Activated CD4-positive, alpha-beta T cell treated with anti-CD3 and anti-CD28 coated beads, Interleukin-2, amount 10 ng/mL, durations not matched to agents 7 days and 5 days (primary cell): ENCODE results near the gene SARDH. TPM values are rescaled to one million over a fixed set of nuclear protein-coding genes. Genes with fewer than 3 reads are reported as not detected.

Source experiments
- CTCF ChIA-PET: fragments of 350-600 bp; sonication (Branson Sonifier 250); formaldehyde crosslinking; loops from one replicate; lab custom pipeline; 2021; ENCODE audit warnings: antibody characterized with exemption; lab: Charles Lee
- POLR2A ChIA-PET: fragments of 350-600 bp; sonication (Branson Sonifier 250); formaldehyde crosslinking; loops from one replicate; lab custom pipeline; 2021; ENCODE audit warnings: antibody characterized with exemption; lab: Charles Lee
- DNase-seq: peaks from one replicate; pipeline ENCODE4 v3.0.0-alpha.2; 2020
- H3K27ac Mint-ChIP-seq: one replicate; pipeline ENCODE4 v1.8.0; 2021; ENCODE audit warnings: mild to moderate bottlenecking, moderate library complexity, mixed read lengths
- H3K27me3 Mint-ChIP-seq: one replicate; pipeline ENCODE4 v1.8.0; 2021; ENCODE audit warnings: mixed read lengths
- H3K36me3 Mint-ChIP-seq: one replicate; pipeline ENCODE4 v1.8.0; 2021; ENCODE audit warnings: low read depth, mixed read lengths
- H3K4me1 Mint-ChIP-seq: one replicate; pipeline ENCODE4 v1.8.0; 2021; ENCODE audit warnings: mixed read lengths
- H3K4me3 Mint-ChIP-seq: one replicate; pipeline ENCODE4 v1.8.0; 2021; ENCODE audit warnings: mild to moderate bottlenecking, moderate library complexity, mixed read lengths
- H3K9me3 Mint-ChIP-seq: one replicate; pipeline ENCODE4 v1.8.0; 2021; ENCODE audit warnings: mixed read lengths
- total RNA-seq, 2 experiments: library from RNA; stranded (reverse); gene quantifications; one replicate each; pipeline ENCODE4 v1.2.3, GENCODE V29; 2021

The SARDH gene
- total RNA-seq, 2 experiments from 2014 or later: 1.9 TPM

DNA sequence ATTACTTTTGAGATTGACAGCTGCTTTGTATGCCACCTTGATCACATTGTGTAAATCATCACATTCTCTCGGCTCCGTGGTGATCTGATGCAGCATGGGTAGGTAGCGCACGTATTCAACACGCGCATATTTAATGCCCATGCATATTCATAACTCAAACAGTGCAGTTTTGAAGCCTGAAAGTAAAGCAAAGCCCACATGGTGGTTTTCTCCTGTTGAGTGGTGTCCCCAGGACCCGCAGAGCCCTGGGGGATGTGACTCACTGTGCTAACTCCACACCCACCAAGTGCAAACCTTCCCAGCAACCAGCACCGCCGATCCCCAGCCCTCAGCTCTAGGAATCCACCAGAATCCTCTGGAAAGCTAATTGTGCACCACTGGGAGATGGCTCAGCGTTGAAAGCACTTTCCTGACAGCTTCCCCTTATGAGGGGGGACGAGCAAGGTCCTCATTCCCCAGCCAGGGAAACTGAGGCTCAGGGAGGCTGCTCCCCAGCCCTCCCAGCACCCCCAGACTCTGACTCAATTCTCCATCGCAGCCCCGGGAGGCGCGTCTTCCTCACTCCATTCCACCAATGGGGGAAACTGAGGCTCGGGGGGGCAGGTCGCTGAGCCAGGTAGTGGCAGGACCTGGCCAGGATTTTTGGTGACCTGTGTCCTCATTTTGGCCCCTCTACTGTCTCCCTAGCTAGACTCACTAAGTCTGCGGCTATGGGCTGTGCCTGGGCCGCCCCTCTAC is 46.4 kb downstream of the SARDH start:
- Mint-ChIP-seq H3K4me3 (no peak overlapping the region), H3K4me1 (peaks cover 8% of the 10 kb centered on the region), H3K27ac (no peak overlapping the region), H3K36me3 (no peaks in the 10 kb centered on the region), H3K27me3 (peaks cover 4% of the 10 kb centered on the region), H3K9me3 (no peaks in the 10 kb centered on the region)
- CTCF ChIA-PET: interaction anchor here (0.6 to 2.6 kb wide), 4 partner anchors 9 to 225 kb away, joined by 3 to 16 read pairs (median 4); no protein-coding TSS in a partner anchor
- POLR2A ChIA-PET: interaction anchor here (1.8 kb wide), 1 partner anchor 8 kb away, joined by 5 read pairs; no protein-coding TSS in a partner anchor
- no peak for DNase-seq

DNA sequence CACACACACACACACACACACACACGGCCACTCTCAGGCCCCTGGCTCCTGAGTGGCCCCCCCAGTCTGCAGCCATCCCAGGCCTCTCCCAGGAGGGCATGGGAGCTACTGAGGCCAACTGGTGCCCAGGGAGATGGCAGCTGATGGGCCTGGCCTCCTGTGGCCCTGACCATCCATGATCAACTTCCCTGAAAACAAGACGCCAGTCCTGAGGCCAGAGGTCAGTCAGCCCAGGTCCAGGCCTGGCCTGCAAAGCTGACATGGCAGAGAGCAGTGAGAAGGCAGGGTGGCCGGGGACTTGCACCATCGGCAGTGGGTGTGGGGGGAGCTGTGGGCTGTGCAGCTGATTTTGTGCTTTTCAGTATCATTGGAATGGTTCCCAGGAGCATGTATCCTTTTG is 47.0 kb downstream of the SARDH start:
- ChIA-PET POLR2A (interaction anchor here (1.8 kb wide), 1 partner anchor 8 kb away, joined by 5 read pairs; no protein-coding TSS in a partner anchor), CTCF (interaction anchor here (2.6 kb wide), 1 partner anchor 11 kb away, joined by 16 read pairs; no protein-coding TSS in a partner anchor)
- no peaks in the 10 kb centered on the region for H3K27me3 Mint-ChIP-seq
- H3K36me3 Mint-ChIP-seq: no peaks in the 10 kb centered on the region
- no peaks in the 10 kb centered on the region for H3K9me3 Mint-ChIP-seq
- H3K4me3 Mint-ChIP-seq: no peak overlapping the region
- H3K4me1 Mint-ChIP-seq: peaks cover 3% of the 10 kb centered on the region
- no peak overlapping the region for H3K27ac Mint-ChIP-seq
- DNase-seq: no peak

DNA sequence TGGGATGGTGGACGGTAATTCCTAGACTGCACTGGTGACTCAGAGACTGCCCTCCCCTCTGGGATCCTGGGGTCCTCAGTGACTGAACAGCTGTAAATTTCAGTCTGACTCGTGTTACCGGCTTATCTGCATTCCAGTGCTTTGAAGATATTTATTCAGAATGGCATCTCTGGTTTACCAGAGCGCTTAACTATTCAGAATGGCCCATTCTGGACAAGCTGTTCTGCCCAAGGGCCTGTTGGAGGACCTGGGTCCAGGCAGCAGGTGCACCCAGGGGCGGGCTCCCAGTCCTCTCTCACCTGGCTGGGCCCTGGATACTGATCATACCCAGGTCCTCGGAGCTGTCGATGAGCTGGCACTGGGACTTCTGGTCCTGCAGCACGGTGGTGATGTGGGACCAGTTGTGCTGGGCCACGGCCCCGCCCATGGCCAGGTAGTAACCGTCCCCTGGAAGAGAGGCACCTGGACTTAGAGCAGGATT is 48.0 kb downstream of the SARDH start:
- Mint-ChIP-seq H3K4me3 (no peak overlapping the region), H3K27ac (no peak overlapping the region), H3K9me3 (no peaks in the 10 kb centered on the region), H3K36me3 (no peaks in the 10 kb centered on the region), H3K4me1 (peaks cover 1% of the 10 kb centered on the region), H3K27me3 (no peaks in the 10 kb centered on the region)
- no peak for DNase-seq
- ChIA-PET POLR2A (no interaction called here), CTCF (no interaction called here)

DNA sequence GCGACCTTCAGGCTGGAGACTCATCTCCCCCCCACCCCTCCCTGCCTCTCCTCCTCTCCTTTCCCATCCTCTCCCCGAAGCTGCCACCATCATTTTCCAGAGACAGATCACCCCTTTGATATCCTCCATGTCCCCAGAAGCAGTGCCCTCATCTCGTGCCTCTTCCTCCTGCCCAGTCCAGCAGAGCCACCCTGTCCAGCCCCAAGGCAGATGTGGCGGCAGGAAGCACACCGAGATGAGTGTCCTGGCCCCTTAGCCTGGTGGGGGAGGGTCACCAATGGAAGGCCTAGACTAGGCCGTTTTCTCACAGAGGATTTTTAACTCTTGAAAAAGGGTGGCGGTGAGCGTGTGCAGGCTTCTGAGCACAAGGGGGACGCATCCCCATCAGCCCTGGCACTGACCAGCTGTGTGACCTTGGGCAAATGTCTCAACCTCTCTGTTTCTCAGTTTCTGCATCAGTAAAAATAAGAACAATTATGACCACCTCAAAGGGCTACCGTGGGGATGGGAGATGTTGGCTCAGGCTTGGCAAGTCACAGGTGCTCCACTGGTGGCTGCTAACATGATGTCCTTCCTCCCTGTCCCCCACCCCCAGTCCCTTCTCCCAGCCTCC is 48.9 kb downstream of the SARDH start:
- H3K9me3 Mint-ChIP-seq: no peaks in the 10 kb centered on the region
- H3K4me1 Mint-ChIP-seq: peaks cover 4% of the 10 kb centered on the region
- ChIA-PET CTCF (no interaction called here), POLR2A (no interaction called here)
- H3K27ac Mint-ChIP-seq: no peak overlapping the region
- H3K4me3 Mint-ChIP-seq: no peak overlapping the region
- no peaks in the 10 kb centered on the region for H3K27me3 Mint-ChIP-seq
- no peaks in the 10 kb centered on the region for H3K36me3 Mint-ChIP-seq
- no peak for DNase-seq

DNA sequence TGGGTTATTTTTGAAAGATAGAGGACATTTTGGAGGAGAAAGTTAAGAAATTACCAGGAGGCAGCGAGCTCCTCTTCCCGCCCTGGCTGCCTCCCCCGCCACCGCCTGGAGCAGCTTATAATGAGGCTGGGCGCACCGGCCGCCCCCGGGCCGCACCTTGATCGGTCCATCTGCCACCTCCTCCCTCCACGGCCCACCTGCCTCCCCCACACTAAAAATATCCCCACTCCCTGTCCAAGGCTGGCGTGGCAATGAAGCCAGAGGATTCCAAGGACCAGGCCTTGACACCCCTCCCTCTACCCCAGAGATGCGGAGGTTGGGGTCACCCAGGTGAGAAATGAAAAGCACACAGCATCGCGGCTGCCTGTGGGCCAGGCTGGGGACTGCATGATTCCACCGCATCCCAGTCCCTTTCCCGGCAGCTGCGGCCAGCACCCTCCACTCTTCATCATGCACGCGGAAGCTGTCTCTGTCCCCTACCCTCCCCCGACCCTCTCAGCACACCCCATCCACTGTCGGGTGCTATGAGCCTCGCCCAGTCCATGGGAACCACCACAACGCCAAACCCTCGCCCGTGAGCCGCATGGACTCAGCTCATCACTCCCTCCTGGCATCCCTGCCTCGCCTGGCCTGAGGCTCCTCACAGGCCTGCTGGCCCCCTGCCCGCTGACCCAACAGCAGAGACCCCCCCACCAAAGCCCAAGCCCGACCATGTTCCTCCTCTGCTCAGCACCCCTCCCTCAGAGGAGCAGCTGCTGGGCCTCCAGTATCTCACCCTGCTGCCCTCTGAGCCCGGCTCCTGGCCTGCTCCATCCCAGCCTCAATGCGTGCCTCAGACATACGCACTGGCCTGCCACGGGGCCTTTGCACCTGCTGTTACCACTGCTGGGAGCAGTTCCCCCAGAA is 50.0 kb downstream of the SARDH start:
- H3K27ac Mint-ChIP-seq: peak overlapping the region; percentile 36
- no peak overlapping the region for H3K4me3 Mint-ChIP-seq
- H3K36me3 Mint-ChIP-seq: no peaks in the 10 kb centered on the region
- peaks cover 15% of the 10 kb centered on the region for H3K4me1 Mint-ChIP-seq
- CTCF ChIA-PET: no interaction called here
- no peaks in the 10 kb centered on the region for H3K9me3 Mint-ChIP-seq
- POLR2A ChIA-PET: no interaction called here
- no peak for DNase-seq
- no peaks in the 10 kb centered on the region for H3K27me3 Mint-ChIP-seq

DNA sequence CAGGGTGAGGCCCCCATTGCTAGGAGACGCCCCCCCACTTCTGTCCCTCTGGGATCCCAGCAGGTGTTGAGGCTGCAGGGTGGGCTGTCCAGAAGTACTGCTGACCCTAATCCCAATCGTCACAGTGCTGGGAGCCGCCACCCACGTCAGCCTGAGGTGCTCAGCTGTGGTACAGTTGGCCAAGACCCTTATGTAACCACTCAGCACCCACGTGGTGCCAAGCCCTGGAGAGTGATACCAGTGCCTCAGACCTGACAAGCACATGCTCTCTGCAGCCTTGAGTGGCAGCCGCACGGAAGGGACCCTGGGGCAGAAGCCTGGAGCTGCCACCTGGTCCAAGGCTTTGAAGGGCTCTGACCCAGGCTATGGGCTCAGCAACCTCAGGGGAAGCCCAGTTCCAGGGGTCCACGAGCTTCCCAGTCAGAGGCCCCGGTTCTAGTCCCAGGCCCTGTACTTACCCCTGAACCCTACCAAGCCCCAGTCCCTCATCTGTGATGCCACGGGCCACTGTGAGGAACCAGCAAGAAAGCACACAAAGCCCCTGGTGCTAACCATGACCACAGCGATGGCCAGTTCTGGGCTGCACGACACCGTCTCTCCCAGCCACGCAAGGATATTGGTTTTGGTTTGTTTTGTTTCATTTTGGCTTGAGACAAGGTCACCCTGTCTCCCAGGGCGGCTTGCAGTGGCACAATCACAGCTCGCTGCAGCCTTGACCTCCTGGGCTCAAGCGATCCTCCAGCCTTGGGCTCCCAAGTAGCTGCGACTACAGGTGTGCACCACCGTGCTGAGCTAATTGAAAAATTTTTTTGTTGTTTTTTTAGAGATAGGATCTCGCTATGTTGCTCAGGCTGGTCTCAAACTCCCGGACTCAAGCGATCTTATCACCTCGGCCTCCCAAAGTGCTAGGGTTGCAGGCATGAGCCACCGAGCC is 51.2 kb downstream of the SARDH start:
- Mint-ChIP-seq H3K4me1 (peaks cover 22% of the 10 kb centered on the region), H3K27me3 (no peaks in the 10 kb centered on the region), H3K9me3 (no peaks in the 10 kb centered on the region), H3K27ac (peak overlapping the region; percentile 25), H3K4me3 (no peak overlapping the region), H3K36me3 (no peaks in the 10 kb centered on the region)
- DNase-seq: no peak
- CTCF ChIA-PET: interaction anchor here (1.1 kb wide), 1 partner anchor 14 kb away, joined by 3 read pairs; no protein-coding TSS in a partner anchor
- POLR2A ChIA-PET: no interaction called here

DNA sequence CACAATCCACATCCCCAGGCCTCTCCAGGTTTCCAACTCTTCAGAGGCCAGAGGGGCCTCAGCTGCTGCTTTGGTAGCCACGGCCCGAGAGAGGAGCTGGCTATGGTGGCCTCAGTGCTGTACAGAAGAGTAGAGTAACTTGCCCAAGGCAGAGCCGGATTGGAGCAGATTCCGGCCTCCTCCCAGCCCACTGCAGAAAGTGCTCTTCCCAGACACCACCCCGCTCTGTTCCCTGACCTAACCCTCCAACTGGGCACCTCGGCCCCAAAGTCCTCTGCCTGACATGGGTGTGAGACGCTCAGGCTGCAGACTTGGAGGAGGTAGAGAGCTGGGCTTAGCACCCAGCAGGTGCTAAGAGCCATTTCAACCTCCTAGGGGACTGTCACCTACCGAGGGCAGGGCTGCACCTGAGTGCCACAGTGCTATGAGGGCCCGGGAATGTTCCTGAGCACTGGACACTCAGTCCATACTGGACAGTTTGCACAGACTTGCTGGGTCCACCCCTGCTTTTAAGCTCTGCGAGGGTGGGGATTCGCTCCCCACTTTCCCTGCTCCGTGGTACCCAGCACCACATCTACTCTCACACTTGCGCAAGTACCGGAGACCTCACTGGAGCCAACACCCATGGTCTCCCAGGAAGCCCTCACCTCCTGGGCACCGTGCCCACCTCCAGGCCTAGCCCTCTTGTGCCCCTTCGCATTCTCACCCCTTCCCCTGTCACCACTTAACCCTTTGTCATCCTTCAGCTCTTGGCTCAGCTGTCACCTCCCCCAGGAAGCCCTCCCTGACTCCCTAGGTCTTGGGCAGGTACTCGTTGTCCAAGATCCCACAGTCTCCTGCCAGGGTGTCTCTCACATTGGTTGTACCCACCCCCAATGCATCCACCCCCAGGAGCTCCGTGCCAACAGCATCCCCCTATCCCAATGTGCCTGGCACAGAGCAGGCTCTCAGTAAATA is 52.2 kb downstream of the SARDH start:
- no peaks in the 10 kb centered on the region for H3K36me3 Mint-ChIP-seq
- ChIA-PET CTCF (no interaction called here), POLR2A (no interaction called here)
- no peaks in the 10 kb centered on the region for H3K9me3 Mint-ChIP-seq
- H3K27me3 Mint-ChIP-seq: no peaks in the 10 kb centered on the region
- no peak overlapping the region for H3K4me3 Mint-ChIP-seq
- peaks cover 26% of the 10 kb centered on the region for H3K4me1 Mint-ChIP-seq
- no peak for DNase-seq
- peak overlapping the region; percentile 62 for H3K27ac Mint-ChIP-seq

DNA sequence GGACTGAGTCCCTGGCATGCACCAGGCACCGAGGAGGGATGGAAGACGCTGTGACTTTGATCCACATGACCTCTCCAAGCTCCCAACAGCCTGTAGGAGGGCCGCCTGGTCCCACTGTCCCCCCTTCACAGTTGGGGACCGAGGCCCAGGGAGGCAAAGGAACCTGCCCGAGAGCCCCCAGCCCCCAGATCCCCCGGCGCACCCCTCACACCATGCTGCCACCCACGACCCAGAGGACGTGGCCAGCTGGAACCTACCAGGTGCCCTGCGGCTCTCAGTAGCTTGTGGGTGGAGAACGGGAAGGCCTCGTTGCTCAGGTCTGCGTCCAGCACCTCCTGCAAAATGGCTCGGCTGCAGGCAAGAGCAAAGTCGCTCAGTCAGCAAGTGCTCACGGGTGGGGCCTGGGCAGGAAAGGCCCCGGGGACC is 53.2 kb downstream of the SARDH start:
- H3K4me3 Mint-ChIP-seq: no peak overlapping the region
- H3K27ac Mint-ChIP-seq: peak overlapping the region; percentile 19
- H3K27me3 Mint-ChIP-seq: no peaks in the 10 kb centered on the region
- no peak for DNase-seq
- H3K36me3 Mint-ChIP-seq: no peaks in the 10 kb centered on the region
- H3K9me3 Mint-ChIP-seq: no peaks in the 10 kb centered on the region
- ChIA-PET POLR2A (no interaction called here), CTCF (interaction anchor here (1.0 kb wide), 1 partner anchor 9 kb away, joined by 4 read pairs; no protein-coding TSS in a partner anchor)
- H3K4me1 Mint-ChIP-seq: peaks cover 26% of the 10 kb centered on the region

DNA sequence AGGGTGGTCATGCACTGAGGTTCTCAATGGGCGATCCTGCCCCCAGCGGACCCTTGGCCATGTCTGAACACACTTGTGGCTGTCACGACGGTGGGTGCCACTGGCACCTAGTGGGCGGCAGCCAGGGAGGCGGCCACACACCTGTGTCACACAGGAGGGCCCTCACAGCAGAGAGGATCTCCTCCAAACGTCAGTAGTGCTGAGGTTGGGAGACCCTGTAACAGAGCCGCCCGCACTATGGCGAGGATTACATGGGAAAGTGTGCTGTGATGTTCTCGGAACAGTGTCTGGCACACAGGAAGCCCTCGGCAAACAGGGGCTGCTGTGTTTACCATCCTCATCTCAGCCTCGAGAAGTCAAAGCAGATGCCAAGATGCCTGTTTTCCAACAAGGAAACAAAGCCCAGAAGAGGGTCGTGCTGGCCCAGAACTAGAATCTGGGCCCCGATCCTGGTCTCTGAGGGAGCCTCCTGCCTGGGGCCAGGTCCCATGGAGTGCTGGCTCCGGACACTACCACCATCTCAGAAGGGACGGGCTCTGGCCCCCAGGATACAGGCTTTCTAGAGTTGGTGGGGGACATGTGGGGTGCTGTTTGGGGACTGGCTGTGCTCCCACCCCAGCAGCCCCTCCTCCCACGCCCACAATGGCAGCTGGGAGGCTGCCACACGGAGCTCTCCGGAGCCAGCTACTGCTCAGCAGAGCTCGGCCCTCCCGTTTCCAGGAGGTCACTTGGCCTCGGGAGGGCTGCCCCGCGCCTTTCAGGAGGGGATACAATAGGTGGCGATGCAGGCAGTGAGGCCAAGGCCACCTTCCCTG is 53.8 kb downstream of the SARDH start:
- H3K9me3 Mint-ChIP-seq: no peaks in the 10 kb centered on the region
- H3K4me1 Mint-ChIP-seq: peaks cover 26% of the 10 kb centered on the region
- CTCF ChIA-PET: interaction anchor here (1.0 to 2.1 kb wide), 5 partner anchors 10 to 18 kb away, joined by 4 to 9 read pairs (median 5); no protein-coding TSS in a partner anchor
- H3K27ac Mint-ChIP-seq: peak overlapping the region; percentile 100
- DNase-seq: no peak
- no peaks in the 10 kb centered on the region for H3K36me3 Mint-ChIP-seq
- H3K4me3 Mint-ChIP-seq: no peak overlapping the region
- no peaks in the 10 kb centered on the region for H3K27me3 Mint-ChIP-seq
- POLR2A ChIA-PET: interaction anchor here (0.7 to 1.4 kb wide), 3 partner anchors 8 to 18 kb away, joined by 3 to 5 read pairs (median 4); no protein-coding TSS in a partner anchor

DNA sequence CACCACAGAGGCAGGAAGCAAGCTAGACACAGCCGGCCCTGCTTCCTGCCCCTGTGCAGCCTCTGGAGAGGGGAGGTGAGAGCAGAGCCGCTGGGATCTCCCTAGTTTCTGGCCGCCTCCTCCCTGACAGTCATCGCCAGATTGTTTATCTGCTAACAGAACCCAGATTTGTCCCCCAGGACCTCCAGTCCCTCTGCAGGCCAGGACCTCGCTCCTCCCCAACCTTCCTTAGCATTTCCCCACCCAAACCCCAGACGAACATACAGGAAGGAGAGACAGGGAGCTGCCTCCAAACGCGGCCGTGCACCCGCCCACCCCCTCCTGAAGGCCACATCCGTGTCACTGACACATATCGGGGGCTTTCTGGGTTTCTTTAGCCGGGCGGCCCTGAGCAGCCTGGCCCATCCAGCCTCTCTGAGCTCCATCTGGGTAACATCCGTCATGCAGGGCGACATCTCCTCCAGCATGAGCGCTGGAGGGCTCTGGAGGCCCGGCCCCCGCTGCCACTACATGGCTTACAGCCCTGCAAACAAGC is 54.5 kb downstream of the SARDH start:
- Mint-ChIP-seq H3K9me3 (no peaks in the 10 kb centered on the region), H3K27ac (peak overlapping the region; percentile 100), H3K36me3 (no peaks in the 10 kb centered on the region), H3K27me3 (no peaks in the 10 kb centered on the region), H3K4me1 (peaks cover 28% of the 10 kb centered on the region), H3K4me3 (peak overlapping the region; percentile 71)
- ChIA-PET CTCF (interaction anchor here (1.2 to 2.1 kb wide), 6 partner anchors 8 to 25 kb away, joined by 3 to 9 read pairs (median 5); no protein-coding TSS in a partner anchor), POLR2A (interaction anchor here (0.7 to 1.4 kb wide), 3 partner anchors 9 to 19 kb away, joined by 3 to 5 read pairs (median 4); no protein-coding TSS in a partner anchor)
- DNase-seq: peak; percentile 72
